Measurements from ENCODE around the gene IFTAP.

The IFTAP gene

DNA sequence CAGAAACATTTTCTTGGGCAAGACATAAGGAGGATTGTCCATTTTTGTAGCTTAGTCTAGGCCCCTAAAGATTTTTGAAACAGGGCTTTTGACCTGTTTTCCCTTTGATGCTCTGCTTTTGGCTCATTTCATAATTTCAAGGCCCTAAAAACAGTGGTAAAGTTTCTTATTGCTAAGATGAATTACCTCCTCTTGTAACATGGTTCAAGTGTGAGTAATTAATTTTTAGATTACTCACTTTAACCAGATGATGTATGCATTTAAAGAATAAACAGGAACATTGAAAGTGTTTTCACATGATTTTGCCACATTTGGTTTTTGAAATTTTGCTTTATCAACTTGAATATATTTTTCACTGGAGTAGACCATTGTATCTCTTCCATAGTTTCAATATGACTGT lies 2.6 kb downstream of the IFTAP start:
- no peak for DNase-seq (ENCODE audit: extremely low read depth in 1 of 2, low read depth in 1 of 2)

GRCh38 chr11:36598051-36598450 lies 3.7 kb downstream of the IFTAP start, which contains the start of gene RAG2:
TSS of gene RAG2 (minus strand) at chr11:36598236. CDS start at chr11:36594168, 4,068 bp downstream.
- DNase-seq (ENCODE audit: extremely low read depth in 1 of 2, low read depth in 1 of 2), result no peak

DNA sequence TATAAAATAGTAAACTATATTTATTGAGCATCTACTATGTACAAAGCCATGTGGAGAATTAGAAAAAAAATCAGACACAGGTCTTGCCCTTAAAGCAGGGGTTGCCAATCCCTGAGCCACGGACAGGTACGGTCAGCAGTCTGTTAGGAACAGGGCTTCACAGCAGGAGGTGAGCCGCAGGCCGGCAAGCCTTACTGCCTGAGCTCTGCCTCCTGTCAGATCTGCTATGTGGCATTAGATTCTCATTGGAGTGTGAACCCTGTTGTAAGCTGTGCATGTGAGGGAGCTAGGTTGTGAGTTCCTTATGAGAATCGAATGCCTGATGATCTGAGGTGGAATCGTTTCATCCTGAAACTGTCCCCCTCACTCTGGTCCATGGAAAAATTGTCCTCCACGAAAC lies 5.9 kb downstream of the IFTAP start:
- DNase-seq (ENCODE audit: extremely low read depth in 1 of 2, low read depth in 1 of 2), result no peak

- DNase-seq (ENCODE audit: extremely low read depth in 1 of 2, low read depth in 1 of 2), result no peak
Measured at GRCh38 chr11:36601155-36601554, 6.9 kb downstream of the IFTAP start.

GRCh38 chr11:36602135-36602534 lies 7.8 kb downstream of the IFTAP start:
- DNase-seq (ENCODE audit: extremely low read depth in 1 of 2, low read depth in 1 of 2), result no peak

GRCh38 chr11:36605221-36606216 lies 11.2 kb downstream of the IFTAP start:
- no peak for DNase-seq (ENCODE audit: extremely low read depth in 1 of 2, low read depth in 1 of 2)

GRCh38 chr11:36608491-36609199 lies 14.3 kb downstream of the IFTAP start:
- DNase-seq (ENCODE audit: extremely low read depth in 1 of 2, low read depth in 1 of 2), result no peak

GRCh38 chr11:36609383-36609782 lies 15.1 kb downstream of the IFTAP start:
- DNase-seq (ENCODE audit: extremely low read depth in 1 of 2, low read depth in 1 of 2), result no peak

DNA sequence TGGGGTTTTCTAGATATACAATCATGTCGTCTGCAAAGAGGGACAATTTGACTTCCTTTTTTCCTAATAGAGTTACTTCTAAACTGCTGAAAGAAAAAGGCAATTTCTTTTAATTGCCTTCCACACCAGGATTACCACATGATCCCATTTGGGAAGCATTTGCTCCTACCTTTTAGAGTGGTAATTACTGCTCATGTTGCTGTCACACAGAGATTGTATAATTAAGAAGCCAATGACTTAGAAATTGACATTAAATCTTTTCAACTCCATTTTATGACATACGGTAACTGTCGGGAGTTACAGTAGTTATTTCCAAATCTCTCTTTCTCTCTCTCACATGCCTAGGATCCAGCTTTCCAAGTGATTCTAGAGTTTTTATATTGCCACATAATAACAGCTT lies 21.5 kb downstream of the IFTAP start:
- no peak for DNase-seq (ENCODE audit: extremely low read depth in 1 of 2, low read depth in 1 of 2)

GRCh38 chr11:36617543-36618362 lies 23.5 kb downstream of the IFTAP start:
- DNase-seq (ENCODE audit: extremely low read depth in 1 of 2, low read depth in 1 of 2), result no peak

DNA sequence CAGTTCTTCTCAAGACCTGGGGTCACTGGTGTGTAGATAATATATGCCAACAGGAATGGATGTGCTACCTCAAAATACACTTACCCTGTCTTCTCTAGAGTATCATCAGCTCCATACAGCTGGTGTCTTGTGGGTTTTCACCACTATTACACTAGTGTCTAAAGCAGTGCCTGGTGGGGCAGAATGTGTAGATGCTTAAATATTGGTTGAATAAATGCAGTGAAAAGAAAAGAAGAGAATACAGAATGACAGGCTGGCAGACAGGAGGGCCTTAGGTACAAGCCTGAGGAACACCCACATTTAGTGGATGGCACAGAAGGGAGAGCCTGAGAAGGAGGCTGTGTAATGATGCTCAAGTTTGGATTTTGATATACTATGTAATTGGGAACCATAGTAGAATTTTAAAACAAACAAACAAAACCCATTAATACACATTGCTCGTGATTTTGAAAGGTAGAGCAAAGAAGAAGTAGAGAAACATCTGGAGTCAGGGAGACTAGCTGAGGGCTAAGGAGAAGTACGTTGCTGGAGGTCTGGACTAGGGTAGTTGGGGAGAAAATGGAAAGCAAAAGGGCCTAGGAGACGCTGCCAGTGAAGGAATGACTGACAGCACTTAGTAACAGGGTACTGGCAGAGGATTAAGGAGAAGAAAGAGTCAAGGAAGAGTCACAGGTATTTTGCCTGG lies 24.2 kb downstream of the IFTAP start:
- DNase-seq (ENCODE audit: extremely low read depth in 1 of 2, low read depth in 1 of 2), result no peak

DNA sequence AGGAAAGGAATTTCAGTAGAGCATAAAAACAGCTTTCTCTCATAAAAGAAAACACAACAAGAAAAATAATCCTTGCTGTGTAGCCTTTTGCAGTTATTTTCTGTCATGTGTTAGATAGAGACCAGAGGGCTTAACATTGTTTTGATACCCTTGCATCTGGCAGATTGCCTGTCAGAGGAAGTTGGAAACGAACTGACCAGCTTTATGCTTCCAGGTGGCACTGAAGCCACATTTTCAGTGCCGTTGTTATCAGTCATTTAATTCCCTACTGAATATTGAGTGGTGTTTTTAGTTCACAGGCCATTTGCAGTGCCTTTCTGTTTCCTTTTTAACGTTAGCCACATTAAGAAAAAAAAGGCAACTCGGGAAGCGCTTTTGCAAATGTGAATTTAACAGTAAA lies 25.2 kb downstream of the IFTAP start:
- DNase-seq (ENCODE audit: extremely low read depth in 1 of 2, low read depth in 1 of 2), result no peak

DNA sequence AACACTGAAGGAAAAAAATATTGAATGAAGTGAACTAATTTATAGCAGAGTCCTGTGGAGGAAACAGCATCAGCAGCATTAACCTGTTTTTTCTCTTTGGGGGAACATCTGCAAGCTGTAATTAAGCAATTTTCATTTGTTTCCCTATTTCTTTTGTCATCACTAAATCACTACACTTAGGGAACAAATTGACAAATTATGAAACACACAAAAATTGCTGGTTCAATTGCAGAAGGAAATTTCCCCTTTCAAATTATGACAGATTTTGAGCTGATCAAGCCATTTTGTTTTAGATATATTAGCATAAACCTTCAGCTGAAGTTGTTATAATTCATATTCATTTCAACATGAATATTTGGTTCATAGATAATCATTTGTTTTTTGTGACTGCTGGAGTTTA lies 25.9 kb downstream of the IFTAP start:
- DNase-seq (ENCODE audit: extremely low read depth in 1 of 2, low read depth in 1 of 2), result no peak

- no peak for DNase-seq (ENCODE audit: extremely low read depth in 1 of 2, low read depth in 1 of 2)
Measured at GRCh38 chr11:36622431-36623136, 28.3 kb downstream of the IFTAP start.

DNA sequence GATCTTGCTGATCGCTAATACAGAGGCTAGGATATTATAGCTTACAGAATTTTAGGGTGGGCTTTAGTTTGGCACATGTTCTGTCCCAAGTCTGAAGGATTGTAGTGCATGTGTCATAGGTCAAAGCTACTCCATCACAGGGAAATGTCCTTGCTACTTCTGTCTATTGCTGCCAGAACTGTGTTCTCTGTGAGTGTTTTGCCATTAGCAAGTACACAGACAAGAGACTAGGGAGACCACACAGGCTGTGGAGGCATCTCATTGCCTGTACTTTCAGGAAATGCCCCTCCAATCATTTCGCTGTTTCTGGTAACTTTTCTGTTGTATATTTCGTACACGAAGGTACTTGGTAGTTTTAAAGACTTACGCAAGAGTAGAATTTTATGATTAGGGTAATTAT lies 29.2 kb downstream of the IFTAP start:
- DNase-seq (ENCODE audit: extremely low read depth in 1 of 2, low read depth in 1 of 2), result no peak

- DNase-seq (ENCODE audit: extremely low read depth in 1 of 2, low read depth in 1 of 2), result no peak
Measured at GRCh38 chr11:36627006-36627405, 32.7 kb downstream of the IFTAP start.

- DNase-seq (ENCODE audit: extremely low read depth in 1 of 2, low read depth in 1 of 2), result no peak
Measured at GRCh38 chr11:36627471-36627870, 33.2 kb downstream of the IFTAP start.

- DNase-seq (ENCODE audit: extremely low read depth in 1 of 2, low read depth in 1 of 2), result no peak
Measured at GRCh38 chr11:36628141-36628540, 33.8 kb downstream of the IFTAP start.

- no peak for DNase-seq (ENCODE audit: extremely low read depth in 1 of 2, low read depth in 1 of 2)
Measured at GRCh38 chr11:36628765-36629244, 34.5 kb downstream of the IFTAP start.

- no peak for DNase-seq (ENCODE audit: extremely low read depth in 1 of 2, low read depth in 1 of 2)
Measured at GRCh38 chr11:36631774-36632173, 37.5 kb downstream of the IFTAP start.
